ENCODE measurements around the gene KCNK15. TPM values are rescaled to one million over a fixed set of nuclear protein-coding genes. Genes with fewer than 3 reads are reported as not detected.

Gene KCNK15
- total and polyA plus RNA-seq, 2 donors (not counting 1 experiment from before 2014, with no cell fraction given), result 0.17 TPM; not detected in 1

DNA sequence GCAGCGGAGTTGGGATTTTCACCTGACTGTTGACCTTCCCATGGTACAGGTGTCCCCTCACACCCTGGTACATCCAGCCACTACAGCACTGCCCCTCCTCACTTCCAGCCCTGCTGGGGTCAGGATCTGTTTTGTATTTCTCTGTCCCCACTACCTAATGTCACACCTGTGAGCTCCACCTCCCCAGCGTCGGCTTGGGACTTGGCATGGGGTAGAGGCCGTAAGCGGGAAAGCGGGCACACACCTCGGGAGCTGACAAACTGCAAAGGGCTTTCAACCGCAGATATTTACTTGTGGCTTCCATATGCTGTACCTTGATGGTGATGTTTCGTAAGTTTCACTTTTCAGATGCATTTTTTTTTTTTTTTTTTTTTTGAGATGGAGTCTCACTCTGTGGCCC lies 35.9 kb upstream of the KCNK15 start:
- H3K4me3 Mint-ChIP-seq, result no peak overlapping the region
- H3K9me3 Mint-ChIP-seq (ENCODE audit: insufficient read depth), result no peaks in the 10 kb centered on the region
- H3K4me3 ChIP-seq (ENCODE audit: control extremely low read depth in 1 of 5, extremely low read depth in 1 of 5, insufficient read depth in 1 of 5, low read depth in 2 of 5, low read length in 4 of 5), result no peak overlapping the region
- H3K36me3 ChIP-seq (replicated peaks in 1 of 2; ENCODE audit: control extremely low read depth in 1 of 2, control insufficient read depth in 1 of 2, extremely low read depth in 1 of 2, insufficient read depth in 2 of 2, low read length in 1 of 2), result no peaks in the 10 kb centered on the region
- H3K27ac ChIP-seq (ENCODE audit: low read length in 2 of 2), result no peak overlapping the region
- ChIA-PET CTCF (interaction anchor here (0.7 kb wide), 1 partner anchor 1345 kb away, joined by 3 read pairs; no protein-coding TSS in a partner anchor), POLR2A (interaction anchor here (0.7 kb wide), 1 partner anchor 73 kb away, joined by 3 read pairs; no protein-coding TSS in a partner anchor)
- peaks cover 15% of the 10 kb centered on the region for H3K27me3 Mint-ChIP-seq
- no peaks in the 10 kb centered on the region for H4K20me1 ChIP-seq (ENCODE audit: control insufficient read depth, insufficient read depth, low read length, poor library complexity, severe bottlenecking)
- TF ChIP-seq, protein P1, sequence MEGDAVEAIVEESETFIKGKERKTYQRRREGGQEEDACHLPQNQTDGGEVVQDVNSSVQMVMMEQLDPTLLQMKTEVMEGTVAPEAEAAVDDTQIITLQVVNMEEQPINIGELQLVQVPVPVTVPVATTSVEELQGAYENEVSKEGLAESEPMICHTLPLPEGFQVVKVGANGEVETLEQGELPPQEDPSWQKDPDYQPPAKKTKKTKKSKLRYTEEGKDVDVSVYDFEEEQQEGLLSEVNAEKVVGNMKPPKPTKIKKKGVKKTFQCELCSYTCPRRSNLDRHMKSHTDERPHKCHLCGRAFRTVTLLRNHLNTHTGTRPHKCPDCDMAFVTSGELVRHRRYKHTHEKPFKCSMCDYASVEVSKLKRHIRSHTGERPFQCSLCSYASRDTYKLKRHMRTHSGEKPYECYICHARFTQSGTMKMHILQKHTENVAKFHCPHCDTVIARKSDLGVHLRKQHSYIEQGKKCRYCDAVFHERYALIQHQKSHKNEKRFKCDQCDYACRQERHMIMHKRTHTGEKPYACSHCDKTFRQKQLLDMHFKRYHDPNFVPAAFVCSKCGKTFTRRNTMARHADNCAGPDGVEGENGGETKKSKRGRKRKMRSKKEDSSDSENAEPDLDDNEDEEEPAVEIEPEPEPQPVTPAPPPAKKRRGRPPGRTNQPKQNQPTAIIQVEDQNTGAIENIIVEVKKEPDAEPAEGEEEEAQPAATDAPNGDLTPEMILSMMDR (IDR thresholded peaks at IDR 0.05), result no peak
- TF ChIP-seq EZH2 (IDR thresholded peaks at IDR 0.05; ENCODE audit: borderline replicate concordance, insufficient read depth, low read depth, low read length, poor library complexity, severe bottlenecking), result no peak
- WGBS (ENCODE audit: insufficient coverage), result 98% methylated on average over 9 of the region's 9 CpGs
- no peak overlapping the region for H2AFZ ChIP-seq (ENCODE audit: insufficient read depth, low read depth, low read length, poor library complexity, severe bottlenecking)
- no peaks in the 10 kb centered on the region for H3K9me3 ChIP-seq (ENCODE audit: control extremely low read depth in 1 of 3, control insufficient read depth in 2 of 3, insufficient read depth in 1 of 3, low read length in 2 of 3)
- no peaks in the 10 kb centered on the region for H3K79me2 ChIP-seq (ENCODE audit: control insufficient read depth, insufficient read depth, low read length)
- H3K9ac ChIP-seq (ENCODE audit: low read length), result no peak overlapping the region
- no peaks in the 10 kb centered on the region for H3K4me1 Mint-ChIP-seq
- H3K27me3 ChIP-seq (replicated peaks in 1 of 4; ENCODE audit: control extremely low read depth in 1 of 4, control insufficient read depth in 3 of 4, insufficient read depth in 4 of 4, low read length in 3 of 4), result no peaks in the 10 kb centered on the region
- H3K27ac Mint-ChIP-seq, result no peak overlapping the region
- DNase-seq, result no peak
- no peak for ATAC-seq (ENCODE audit: low read depth)
- intact Hi-C loops (cut with micrococcal nuclease), result no loop called here
- H3K4me2 ChIP-seq (replicated peaks; ENCODE audit: low read depth, low read length, poor library complexity, severe bottlenecking), result no peak overlapping the region
- H3K4me1 ChIP-seq (ENCODE audit: control insufficient read depth in 2 of 2, insufficient read depth in 2 of 2, low read length in 2 of 2), result no peaks in the 10 kb centered on the region

DNA sequence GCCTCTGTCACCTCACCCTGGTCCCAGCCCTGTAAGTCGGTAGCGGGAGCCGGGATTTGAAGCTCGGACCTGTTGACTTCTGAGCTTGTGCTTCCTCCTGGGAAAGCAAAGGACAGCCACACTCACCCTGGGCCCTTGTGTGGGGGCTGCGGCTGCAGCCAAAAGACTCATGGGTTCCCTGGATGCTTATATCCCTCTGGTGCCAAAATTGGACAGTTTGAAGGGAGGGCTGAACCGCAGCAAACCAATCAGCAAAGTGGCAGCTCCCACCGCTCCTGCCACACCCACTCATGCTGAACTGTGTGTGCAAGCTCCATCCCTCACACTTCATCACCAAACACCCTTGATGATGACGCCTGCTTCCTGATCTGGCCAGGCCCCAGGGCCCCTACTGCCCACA lies 34.4 kb upstream of the KCNK15 start:
- intact Hi-C loops (cut with micrococcal nuclease), result no loop called here
- Histone ChIP-seq H3K4me1 (ENCODE audit: control insufficient read depth in 2 of 2, insufficient read depth in 2 of 2, low read length in 2 of 2) (no peaks in the 10 kb centered on the region), H3K27ac (ENCODE audit: low read length in 2 of 2) (no peak overlapping the region), H3K79me2 (ENCODE audit: control insufficient read depth, insufficient read depth, low read length) (no peaks in the 10 kb centered on the region), H3K4me2 (replicated peaks; ENCODE audit: low read depth, low read length, poor library complexity, severe bottlenecking) (no peak overlapping the region), H4K20me1 (ENCODE audit: control insufficient read depth, insufficient read depth, low read length, poor library complexity, severe bottlenecking) (no peaks in the 10 kb centered on the region), H2AFZ (ENCODE audit: insufficient read depth, low read depth, low read length, poor library complexity, severe bottlenecking) (no peak overlapping the region), H3K9me3 (ENCODE audit: control extremely low read depth in 1 of 3, control insufficient read depth in 2 of 3, insufficient read depth in 1 of 3, low read length in 2 of 3) (no peaks in the 10 kb centered on the region), H3K9ac (ENCODE audit: low read length) (no peak overlapping the region), H3K4me3 (ENCODE audit: control extremely low read depth in 1 of 5, extremely low read depth in 1 of 5, insufficient read depth in 1 of 5, low read depth in 2 of 5, low read length in 4 of 5) (no peak overlapping the region), H3K36me3 (replicated peaks in 1 of 2; ENCODE audit: control extremely low read depth in 1 of 2, control insufficient read depth in 1 of 2, extremely low read depth in 1 of 2, insufficient read depth in 2 of 2, low read length in 1 of 2) (no peaks in the 10 kb centered on the region), H3K27me3 (replicated peaks in 1 of 4; ENCODE audit: control extremely low read depth in 1 of 4, control insufficient read depth in 3 of 4, insufficient read depth in 4 of 4, low read length in 3 of 4) (no peaks in the 10 kb centered on the region)
- Mint-ChIP-seq H3K4me3 (no peak overlapping the region), H3K9me3 (ENCODE audit: insufficient read depth) (no peaks in the 10 kb centered on the region), H3K27ac (no peak overlapping the region), H3K4me1 (no peaks in the 10 kb centered on the region), H3K27me3 (peaks cover 10% of the 10 kb centered on the region)
- DNase-seq (no peak), ATAC-seq (ENCODE audit: low read depth) (no peak)
- 94% methylated on average over 8 of the region's 8 CpGs for WGBS (ENCODE audit: insufficient coverage)
- POLR2A ChIA-PET, result no interaction called here
- CTCF ChIA-PET, result no interaction called here
- no peak for TF ChIP-seq EZH2 (IDR thresholded peaks at IDR 0.05; ENCODE audit: borderline replicate concordance, insufficient read depth, low read depth, low read length, poor library complexity, severe bottlenecking)
- TF ChIP-seq, protein P1 (IDR thresholded peaks at IDR 0.05), result no peak
